ENCODE measurements around the gene RNF220. TPM values are rescaled to one million over a fixed set of nuclear protein-coding genes. Genes with fewer than 3 reads are reported as not detected.

Gene RNF220
- total RNA-seq, 1 experiment from 2014 or later = 92.4 TPM

DNA sequence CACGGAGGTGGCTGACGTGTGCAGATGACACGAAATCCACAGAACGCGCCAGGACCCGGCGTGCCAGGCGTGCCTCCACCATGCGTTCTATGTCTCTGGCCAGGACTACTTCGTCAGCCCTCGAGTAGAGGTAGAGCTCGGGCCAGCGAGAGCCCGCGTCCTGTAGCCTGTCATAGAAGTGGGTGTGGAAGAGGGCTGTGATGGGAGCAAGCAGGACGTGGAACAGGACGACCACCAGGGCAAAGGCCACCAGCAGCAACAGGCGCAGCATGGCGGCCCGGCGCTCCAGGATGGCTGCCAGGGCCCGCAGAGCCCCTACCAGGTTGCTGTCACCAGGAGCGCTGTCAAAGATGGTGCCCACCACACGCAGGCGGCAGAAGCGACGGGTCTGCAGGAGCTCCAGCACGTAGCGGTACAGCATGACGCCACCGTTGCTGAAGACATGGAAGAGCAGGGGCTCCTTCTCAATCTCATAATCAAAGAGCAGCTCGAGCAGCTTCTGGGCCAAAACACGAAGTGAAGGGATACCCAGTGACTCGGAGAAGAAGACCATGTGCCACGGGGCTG is 249.6 kb downstream of the RNF220 start:
- BruUV-seq (replicated peaks) = no TSS peak
- Histone ChIP-seq H3K4me3 (ENCODE audit: low read depth, low read length) (no peak overlapping the region), H3K4me1 (no peaks in the 10 kb centered on the region), H3K27me3 (replicated peaks; ENCODE audit: control insufficient read depth, insufficient read depth, low read length) (no peaks in the 10 kb centered on the region), H3K36me3 (ENCODE audit: control insufficient read depth, insufficient read depth, low read length) (no peaks in the 10 kb centered on the region; the same call in 1 of the 2 replicates), H3K9me3 (no peaks in the 10 kb centered on the region)
- POLR2A ChIA-PET = no interaction called here
- no peaks in the 10 kb centered on the region for H3K9me3 Mint-ChIP-seq (ENCODE audit: unreplicated experiment)
- H3K36me3 Mint-ChIP-seq (ENCODE audit: insufficient read depth, unreplicated experiment) = peaks cover 11% of the 10 kb centered on the region
- H3K4me3 Mint-ChIP-seq (ENCODE audit: unreplicated experiment) = no peak overlapping the region
- TF ChIP-seq CTCF (IDR thresholded peaks at IDR 0.05; ENCODE audit: insufficient read depth in 1 of 2, low read depth in 1 of 2, low read length in 1 of 2, severe bottlenecking in 1 of 2, unreplicated experiment in 1 of 2) = no peak
- no peaks in the 10 kb centered on the region for H3K4me1 Mint-ChIP-seq (ENCODE audit: low read depth, unreplicated experiment)
- intact Hi-C loops (cut with micrococcal nuclease; ENCODE audit: unreplicated experiment) = loop anchor here (1.0 to 5.0 kb wide), 2 partner anchors 23 to 437 kb away; no protein-coding TSS in a partner anchor
- CTCF ChIA-PET = interaction anchor here (1.4 kb wide), 1 partner anchor 20 kb away, joined by 5 read pairs; the partner anchor contains the start of genes ARMH1 and TMEM53
- DNase-seq = no peak
- H3K27ac Mint-ChIP-seq (ENCODE audit: unreplicated experiment) = no peak overlapping the region
- no peaks in the 10 kb centered on the region for H3K27me3 Mint-ChIP-seq (ENCODE audit: insufficient read depth, unreplicated experiment)

DNA sequence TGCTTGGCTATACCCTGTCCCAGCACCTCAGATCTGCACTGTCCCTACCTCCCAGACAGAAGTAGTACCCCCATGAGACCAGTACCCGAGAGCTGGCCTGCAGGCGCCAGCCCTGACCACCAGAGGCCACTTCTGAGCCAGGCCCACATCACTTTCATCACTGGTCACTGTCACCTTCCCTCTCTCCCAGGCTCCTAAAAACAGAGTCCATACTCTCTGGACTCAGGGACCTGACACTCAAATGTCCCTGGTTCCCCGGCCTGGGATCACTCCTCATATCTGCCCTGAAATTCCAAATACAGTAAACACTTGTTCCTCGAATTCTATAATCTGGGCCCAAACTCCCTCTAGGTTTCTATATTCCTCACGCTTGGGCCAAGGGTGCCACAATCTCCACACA is 250.6 kb downstream of the RNF220 start:
- H3K27me3 Mint-ChIP-seq (ENCODE audit: insufficient read depth, unreplicated experiment) = no peaks in the 10 kb centered on the region
- H3K27me3 ChIP-seq (replicated peaks; ENCODE audit: control insufficient read depth, insufficient read depth, low read length) = no peaks in the 10 kb centered on the region
- H3K4me3 Mint-ChIP-seq (ENCODE audit: unreplicated experiment) = no peak overlapping the region
- no peaks in the 10 kb centered on the region for H3K4me1 Mint-ChIP-seq (ENCODE audit: low read depth, unreplicated experiment)
- H3K9me3 ChIP-seq = no peaks in the 10 kb centered on the region
- DNase-seq = peak; percentile 44 to 49
- H3K4me3 ChIP-seq (ENCODE audit: low read depth, low read length) = no peak overlapping the region
- H3K36me3 Mint-ChIP-seq (ENCODE audit: insufficient read depth, unreplicated experiment) = peaks cover 11% of the 10 kb centered on the region
- intact Hi-C loops (cut with micrococcal nuclease; ENCODE audit: unreplicated experiment) = loop anchor here (1.0 kb wide), 1 partner anchor 22 kb away; no protein-coding TSS in a partner anchor
- peak; percentile 58 to 81 for TF ChIP-seq CTCF (IDR thresholded peaks at IDR 0.05; ENCODE audit: insufficient read depth in 1 of 2, low read depth in 1 of 2, low read length in 1 of 2, severe bottlenecking in 1 of 2, unreplicated experiment in 1 of 2)
- no peak overlapping the region for H3K27ac Mint-ChIP-seq (ENCODE audit: unreplicated experiment)
- no peaks in the 10 kb centered on the region for H3K36me3 ChIP-seq (ENCODE audit: control insufficient read depth, insufficient read depth, low read length)
- no TSS peak for BruUV-seq (replicated peaks)
- ChIA-PET CTCF (interaction anchor here (1.4 kb wide), 1 partner anchor 19 kb away, joined by 5 read pairs; the partner anchor contains the start of genes ARMH1 and TMEM53), POLR2A (no interaction called here)
- no peaks in the 10 kb centered on the region for H3K9me3 Mint-ChIP-seq (ENCODE audit: unreplicated experiment)
- no peaks in the 10 kb centered on the region for H3K4me1 ChIP-seq

DNA sequence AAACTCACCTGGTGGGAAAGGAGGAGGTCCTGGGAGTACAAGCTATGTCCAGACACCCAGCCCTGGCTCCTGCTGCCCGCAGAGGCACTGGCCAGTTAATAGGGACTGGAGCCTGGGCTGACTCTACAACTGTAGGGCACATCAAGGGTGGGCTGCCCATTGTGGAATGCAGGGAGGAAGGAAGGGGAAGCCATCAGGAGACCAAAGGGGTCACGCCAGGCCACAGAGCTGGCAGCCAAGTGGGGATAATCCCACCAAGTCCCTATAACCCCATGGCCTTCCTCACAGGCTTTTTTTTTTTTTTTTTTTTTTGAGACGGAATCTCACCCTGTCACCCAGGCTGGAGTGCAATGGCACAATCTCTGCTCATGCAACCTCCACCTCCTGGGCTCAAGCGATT is 254.5 kb downstream of the RNF220 start:
- intact Hi-C loops (cut with micrococcal nuclease; ENCODE audit: unreplicated experiment) = no loop called here
- no peak for TF ChIP-seq CTCF (IDR thresholded peaks at IDR 0.05; ENCODE audit: insufficient read depth in 1 of 2, low read depth in 1 of 2, low read length in 1 of 2, severe bottlenecking in 1 of 2, unreplicated experiment in 1 of 2)
- Mint-ChIP-seq H3K9me3 (ENCODE audit: unreplicated experiment) (no peaks in the 10 kb centered on the region), H3K27me3 (ENCODE audit: insufficient read depth, unreplicated experiment) (no peaks in the 10 kb centered on the region), H3K36me3 (ENCODE audit: insufficient read depth, unreplicated experiment) (no peaks in the 10 kb centered on the region), H3K27ac (ENCODE audit: unreplicated experiment) (no peak overlapping the region), H3K4me1 (ENCODE audit: low read depth, unreplicated experiment) (no peaks in the 10 kb centered on the region), H3K4me3 (ENCODE audit: unreplicated experiment) (no peak overlapping the region)
- ChIA-PET CTCF (interaction anchor here (0.6 kb wide), 1 partner anchor 38 kb away, joined by 4 read pairs; no protein-coding TSS in a partner anchor), POLR2A (interaction anchor here (0.6 kb wide), 1 partner anchor 35 kb away, joined by 7 read pairs; no protein-coding TSS in a partner anchor)
- H3K4me3 ChIP-seq (ENCODE audit: low read depth, low read length) = no peak overlapping the region
- DNase-seq = no peak
- no peaks in the 10 kb centered on the region for H3K9me3 ChIP-seq
- H3K27me3 ChIP-seq (replicated peaks; ENCODE audit: control insufficient read depth, insufficient read depth, low read length) = no peaks in the 10 kb centered on the region
- BruUV-seq (replicated peaks) = no TSS peak
- H3K36me3 ChIP-seq (ENCODE audit: control insufficient read depth, insufficient read depth, low read length) = no peaks in the 10 kb centered on the region
- no peaks in the 10 kb centered on the region for H3K4me1 ChIP-seq

Data from Caco-2 (cell line).